ENCODE results near the gene COL4A1. TPM values are rescaled to one million over a fixed set of nuclear protein-coding genes. Genes with fewer than 3 reads are reported as not detected.

Gene COL4A1
- total RNA-seq, 2 experiments from 2014 or later: not detected

GRCh38 chr13:110186231-110186855, 120.6 kb downstream of the COL4A1 start:
- Mint-ChIP-seq H3K4me1 (no peaks in the 10 kb centered on the region), H3K27me3 (peaks cover 7% of the 10 kb centered on the region), H3K4me3 (no peak overlapping the region), H3K9me3 (no peaks in the 10 kb centered on the region), H3K27ac (no peak overlapping the region), H3K36me3 (no peaks in the 10 kb centered on the region)
- DNase-seq: no peak

GRCh38 chr13:110185696-110186095, 121.3 kb downstream of the COL4A1 start:
- no peak for DNase-seq
- Mint-ChIP-seq H3K4me3 (no peak overlapping the region), H3K4me1 (no peaks in the 10 kb centered on the region), H3K27me3 (peaks cover 7% of the 10 kb centered on the region), H3K36me3 (no peaks in the 10 kb centered on the region), H3K27ac (no peak overlapping the region), H3K9me3 (no peaks in the 10 kb centered on the region)

- Mint-ChIP-seq H3K9me3 (no peaks in the 10 kb centered on the region), H3K4me1 (no peaks in the 10 kb centered on the region), H3K27me3 (peaks cover 7% of the 10 kb centered on the region), H3K4me3 (no peak overlapping the region), H3K27ac (no peak overlapping the region), H3K36me3 (no peaks in the 10 kb centered on the region)
- no peak for DNase-seq
Measured at GRCh38 chr13:110183910-110184309, 123.0 kb downstream of the COL4A1 start.

DNA sequence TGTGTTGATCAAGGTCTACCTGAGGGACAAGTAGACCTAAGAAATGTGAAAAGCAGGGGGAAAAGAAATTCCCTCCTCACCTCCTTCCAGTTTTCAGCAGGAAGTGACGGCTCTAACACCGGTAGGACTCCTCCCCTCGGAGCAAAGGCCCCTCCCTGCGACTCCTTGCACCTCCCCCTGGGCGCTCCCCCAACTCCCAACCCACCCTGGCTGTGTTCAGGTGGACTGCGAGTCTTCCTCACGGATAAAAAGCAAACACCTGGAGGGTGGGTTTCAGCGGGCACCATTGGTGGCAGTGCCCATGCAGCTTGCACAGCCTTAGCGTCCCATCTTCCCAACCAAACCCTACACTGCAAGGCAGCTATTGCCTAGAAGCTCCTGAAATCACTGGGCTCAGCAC, 124.5 kb downstream of the COL4A1 start:
- Mint-ChIP-seq H3K36me3 (no peaks in the 10 kb centered on the region), H3K27ac (no peak overlapping the region), H3K9me3 (no peaks in the 10 kb centered on the region), H3K4me1 (no peaks in the 10 kb centered on the region), H3K27me3 (peaks cover 3% of the 10 kb centered on the region), H3K4me3 (no peak overlapping the region)
- DNase-seq: no peak

GRCh38 chr13:110182003-110182402, 125.0 kb downstream of the COL4A1 start:
- no peak for DNase-seq
- H3K27me3 Mint-ChIP-seq: peaks cover 3% of the 10 kb centered on the region
- H3K27ac Mint-ChIP-seq: no peak overlapping the region
- H3K4me1 Mint-ChIP-seq: no peaks in the 10 kb centered on the region
- no peak overlapping the region for H3K4me3 Mint-ChIP-seq
- no peaks in the 10 kb centered on the region for H3K9me3 Mint-ChIP-seq
- no peaks in the 10 kb centered on the region for H3K36me3 Mint-ChIP-seq

DNA sequence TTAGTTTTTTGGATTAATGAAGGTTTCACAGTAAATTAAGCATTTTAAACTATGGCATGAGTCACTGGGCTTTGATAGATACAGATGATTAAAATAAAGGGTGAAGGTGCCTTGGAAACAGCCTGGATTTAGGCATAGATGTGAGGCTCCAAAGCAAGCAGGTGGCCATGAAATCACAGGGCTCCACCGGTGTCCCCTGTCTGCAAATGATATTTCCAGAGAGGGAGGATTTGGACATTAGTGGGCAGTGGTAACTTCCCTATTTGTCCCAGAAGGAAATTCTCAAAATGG, 127.2 kb downstream of the COL4A1 start:
- Mint-ChIP-seq H3K4me3 (no peak overlapping the region), H3K36me3 (no peaks in the 10 kb centered on the region), H3K4me1 (no peaks in the 10 kb centered on the region)

DNA sequence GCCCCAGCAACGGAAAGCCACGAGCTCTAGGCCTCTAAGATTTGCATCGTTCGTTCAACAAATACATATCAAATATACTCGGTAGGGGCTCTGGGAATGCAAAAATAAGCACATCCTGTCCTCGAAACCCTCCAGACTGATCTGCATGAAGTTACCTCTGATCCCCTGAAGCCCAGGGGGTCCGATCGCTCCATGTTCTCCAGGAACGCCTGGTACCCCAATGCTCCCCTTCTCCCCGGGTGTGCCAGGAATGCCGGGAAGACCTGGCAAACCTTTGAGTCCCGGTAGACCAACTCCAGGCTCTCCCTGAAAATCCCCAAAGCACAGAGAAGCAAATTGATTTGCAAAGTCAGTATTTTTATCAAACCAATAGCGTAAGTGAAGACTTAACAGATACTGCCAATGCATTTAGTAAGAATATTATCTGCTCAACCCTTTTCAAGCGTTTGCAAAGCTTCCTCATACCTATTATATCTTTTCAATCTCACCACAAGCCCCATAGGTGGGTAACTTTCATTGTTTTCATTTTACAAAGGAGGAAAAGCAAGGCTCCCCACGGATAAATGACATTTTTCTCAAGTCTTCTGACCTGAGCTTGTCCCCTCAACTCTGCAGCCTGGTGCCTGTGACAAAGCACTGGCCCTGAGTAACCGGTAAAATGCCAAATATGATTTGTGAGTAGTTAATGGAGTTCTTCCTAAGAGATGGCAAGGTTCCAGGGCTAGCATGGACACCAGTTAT, 127.7 kb downstream of the COL4A1 start:
- H3K9me3 Mint-ChIP-seq: no peaks in the 10 kb centered on the region
- no peak overlapping the region for H3K27ac Mint-ChIP-seq
- no peaks in the 10 kb centered on the region for H3K4me1 Mint-ChIP-seq
- no peaks in the 10 kb centered on the region for H3K27me3 Mint-ChIP-seq
- no peaks in the 10 kb centered on the region for H3K36me3 Mint-ChIP-seq
- DNase-seq: no peak
- no peak overlapping the region for H3K4me3 Mint-ChIP-seq

More for the DNA sequence above, 127.2 kb downstream of the COL4A1 start:
- DNase-seq: no peak
- no peak overlapping the region for H3K27ac Mint-ChIP-seq
- no peaks in the 10 kb centered on the region for H3K9me3 Mint-ChIP-seq
- no peaks in the 10 kb centered on the region for H3K27me3 Mint-ChIP-seq

DNA sequence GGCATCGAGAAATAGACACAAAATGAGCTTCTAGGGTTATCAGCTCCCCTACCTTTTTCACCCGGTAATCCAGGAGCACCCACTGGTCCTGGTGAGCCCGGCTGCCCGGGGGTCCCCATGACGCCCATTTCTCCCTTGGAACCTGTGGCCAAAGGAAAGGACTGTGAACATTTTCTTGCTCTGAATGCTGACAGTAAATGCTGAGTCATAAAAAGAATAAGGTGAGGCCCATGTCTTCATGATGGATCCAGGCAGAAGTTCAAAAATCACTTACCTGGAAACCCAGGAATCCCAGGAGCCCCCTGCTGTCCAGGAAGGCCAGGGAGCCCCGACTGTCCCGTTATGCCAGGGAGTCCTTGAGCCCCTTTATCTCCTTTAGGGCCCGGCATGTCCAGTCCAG, 129.2 kb downstream of the COL4A1 start:
- Mint-ChIP-seq H3K9me3 (peaks cover 6% of the 10 kb centered on the region), H3K4me1 (no peaks in the 10 kb centered on the region), H3K36me3 (no peaks in the 10 kb centered on the region), H3K4me3 (no peak overlapping the region), H3K27me3 (no peaks in the 10 kb centered on the region), H3K27ac (no peak overlapping the region)
- no peak for DNase-seq

DNA sequence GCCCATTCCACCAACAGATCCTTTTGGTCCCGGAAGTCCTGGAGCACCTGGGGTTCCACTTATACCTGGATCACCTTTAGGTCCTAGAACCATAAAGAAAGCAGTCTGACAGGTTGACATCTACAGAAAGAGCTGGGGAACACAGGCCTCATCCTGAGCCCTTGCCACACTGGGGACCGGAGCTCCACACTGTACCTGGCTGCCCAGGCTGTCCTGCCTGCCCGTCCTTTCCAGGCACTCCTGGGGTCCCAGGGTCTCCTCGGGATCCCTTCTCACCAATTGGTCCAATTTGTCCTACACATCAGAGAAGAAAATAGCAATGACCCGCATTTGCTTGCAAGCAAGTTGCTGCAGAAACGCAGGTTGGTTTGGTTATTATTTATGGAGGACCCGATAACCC, 130.5 kb downstream of the COL4A1 start:
- Mint-ChIP-seq H3K27ac (no peak overlapping the region), H3K4me3 (no peak overlapping the region), H3K9me3 (peaks cover 8% of the 10 kb centered on the region), H3K27me3 (no peaks in the 10 kb centered on the region), H3K36me3 (no peaks in the 10 kb centered on the region), H3K4me1 (no peaks in the 10 kb centered on the region)
- DNase-seq: no peak

DNA sequence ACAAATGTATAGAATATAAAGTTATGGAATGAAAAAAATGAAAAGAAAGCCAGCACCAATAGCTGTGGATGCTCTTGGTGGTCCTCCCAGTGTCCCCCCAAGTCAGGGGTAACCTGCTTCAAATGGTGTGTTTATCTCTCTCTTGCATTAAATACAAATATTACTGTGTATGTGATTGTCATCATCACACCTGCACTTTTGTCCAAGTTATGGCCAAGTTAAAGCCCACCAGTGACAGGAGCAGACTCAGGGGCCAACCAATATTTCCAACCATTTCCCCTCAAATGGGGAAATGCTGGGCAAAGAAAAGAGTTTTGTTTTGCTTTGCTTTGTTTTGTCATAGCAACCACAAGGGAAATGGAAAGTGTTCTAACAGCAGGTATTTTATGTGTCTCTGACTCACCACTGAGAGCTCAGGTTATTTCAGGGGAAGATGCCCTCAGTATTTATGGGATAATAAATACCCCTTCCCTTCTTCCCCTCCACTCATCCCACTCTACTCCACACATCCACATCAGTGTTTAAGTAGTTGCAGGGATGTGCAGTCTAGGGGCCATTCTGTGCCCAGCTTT, 133.6 kb downstream of the COL4A1 start:
- no peak overlapping the region for H3K27ac Mint-ChIP-seq
- no peak overlapping the region for H3K4me3 Mint-ChIP-seq

DNA sequence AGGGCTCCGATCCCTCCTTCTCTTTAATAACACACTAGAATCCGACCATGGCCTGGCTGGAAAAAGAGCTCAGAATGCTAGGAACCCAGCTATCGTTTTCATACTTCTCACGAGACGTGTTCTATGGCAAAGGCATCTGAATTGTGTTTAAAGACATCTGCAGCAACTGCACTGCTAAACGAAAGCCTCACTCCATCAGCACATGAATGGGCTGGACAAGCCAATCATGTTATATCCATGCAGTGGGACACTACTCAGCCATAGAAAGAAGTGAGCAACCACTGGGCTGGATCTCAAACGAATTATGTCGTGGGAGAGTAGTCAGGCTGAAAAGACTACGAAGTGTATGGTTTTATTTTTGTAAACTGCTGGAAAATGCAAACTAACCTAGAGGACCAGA, 136.1 kb downstream of the COL4A1 start:
- Mint-ChIP-seq H3K4me1 (no peaks in the 10 kb centered on the region), H3K4me3 (no peak overlapping the region), H3K27me3 (peaks cover 8% of the 10 kb centered on the region), H3K36me3 (no peaks in the 10 kb centered on the region), H3K27ac (no peak overlapping the region), H3K9me3 (peaks cover 8% of the 10 kb centered on the region)
- no peak for DNase-seq

More for the DNA sequence above, 133.6 kb downstream of the COL4A1 start:
- peaks cover 4% of the 10 kb centered on the region for H3K27me3 Mint-ChIP-seq
- no peak for DNase-seq
- no peaks in the 10 kb centered on the region for H3K4me1 Mint-ChIP-seq
- no peaks in the 10 kb centered on the region for H3K36me3 Mint-ChIP-seq
- peaks cover 8% of the 10 kb centered on the region for H3K9me3 Mint-ChIP-seq

DNA sequence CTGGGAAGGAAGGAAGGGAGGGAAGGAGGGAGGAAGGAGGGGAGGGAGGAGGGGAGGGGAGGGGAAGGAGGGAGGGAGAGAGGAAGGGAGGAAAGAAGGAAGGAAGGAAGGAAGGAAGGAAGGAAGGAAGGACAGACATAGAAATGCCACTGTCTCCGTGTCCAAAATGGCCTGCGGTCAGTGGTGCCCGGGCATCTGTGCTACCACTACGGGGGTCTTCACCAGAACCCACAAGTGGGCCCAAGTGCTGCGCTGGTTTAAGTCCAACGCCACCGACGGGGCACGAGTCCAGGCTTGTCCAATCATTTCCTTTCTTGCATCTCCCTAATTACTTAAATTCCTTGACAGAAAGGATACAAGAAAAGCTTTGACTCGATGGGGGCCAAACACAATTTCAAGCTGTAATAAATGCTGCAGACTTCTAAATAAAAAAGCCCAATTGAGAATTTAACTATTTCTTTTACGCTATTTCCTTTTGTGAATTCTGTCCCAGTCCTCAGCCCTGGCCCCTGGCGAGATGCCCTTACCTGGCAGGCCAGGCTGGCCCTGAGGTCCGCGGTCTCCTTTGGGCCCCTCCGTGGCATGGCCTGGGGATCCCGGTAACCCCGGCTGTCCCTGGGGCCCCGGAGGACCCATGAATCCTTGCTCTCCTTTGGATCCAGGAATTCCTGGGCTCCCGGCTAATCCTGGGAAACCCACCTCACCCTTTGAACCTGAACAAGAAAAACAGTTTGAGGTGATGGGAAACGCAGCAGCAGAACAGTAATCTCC, 136.8 kb downstream of the COL4A1 start:
- Mint-ChIP-seq H3K4me3 (no peak overlapping the region), H3K27me3 (peaks cover 8% of the 10 kb centered on the region), H3K9me3 (peaks cover 8% of the 10 kb centered on the region), H3K4me1 (no peaks in the 10 kb centered on the region), H3K27ac (no peak overlapping the region), H3K36me3 (no peaks in the 10 kb centered on the region)
- DNase-seq: no peak

GRCh38 chr13:110168999-110169933, 137.7 kb downstream of the COL4A1 start:
- DNase-seq: no peak
- H3K27ac Mint-ChIP-seq: no peak overlapping the region
- H3K9me3 Mint-ChIP-seq: peaks cover 8% of the 10 kb centered on the region
- H3K4me1 Mint-ChIP-seq: no peaks in the 10 kb centered on the region
- no peak overlapping the region for H3K4me3 Mint-ChIP-seq
- no peaks in the 10 kb centered on the region for H3K36me3 Mint-ChIP-seq
- H3K27me3 Mint-ChIP-seq: peaks cover 8% of the 10 kb centered on the region

GRCh38 chr13:110166598-110166997, 140.4 kb downstream of the COL4A1 start:
- H3K4me3 Mint-ChIP-seq: no peak overlapping the region
- no peak overlapping the region for H3K27ac Mint-ChIP-seq
- H3K27me3 Mint-ChIP-seq: peaks cover 8% of the 10 kb centered on the region
- no peaks in the 10 kb centered on the region for H3K9me3 Mint-ChIP-seq
- H3K36me3 Mint-ChIP-seq: no peaks in the 10 kb centered on the region
- no peak for DNase-seq
- H3K4me1 Mint-ChIP-seq: no peaks in the 10 kb centered on the region

All from activated naive CD8-positive, alpha-beta T cell treated with anti-CD3 and anti-CD28 coated beads for 36 hours (primary cell).